Heart right ventricle (tissue), 16 donors: ENCODE results near the gene SLC38A11. TPM values are rescaled to one million over a fixed set of nuclear protein-coding genes. Genes with fewer than 3 reads are reported as not detected.

Experiments used
- ATAC-seq, 8 donors: fragments of 200-7000 bp; cut with Tn5 transposase; one replicate each; pipeline ENCODE4 v1.9.1; 2020; ENCODE audit warnings: mild to moderate bottlenecking in 8 of 8, moderate library complexity in 8 of 8, moderate number of reproducible peaks in 1 of 8
- DNase-seq, 2 donors: peaks; one replicate each; pipeline ENCODE4 v3.0.0-alpha.2; 2020
- H3K27ac ChIP-seq, 10 donors: fragments of 200-600 bp; sonication (generic) in 2 of 10; one replicate each; pipeline versions ENCODE4 v1.5.0 to v1.8.0; 2020 to 2022; ENCODE audit warnings: mild to moderate bottlenecking in 3 of 10
- H3K27me3 ChIP-seq, 7 donors: fragments of 200-600 bp; one replicate each; pipeline ENCODE4 v1.8.0; 2021 to 2022; ENCODE audit warnings: mild to moderate bottlenecking in 2 of 7
- H3K36me3 ChIP-seq, 9 donors: fragments of 200-600 bp; sonication (generic) in 1 of 9; one replicate each; pipeline versions ENCODE4 v1.5.0 to v1.8.0; 2020 to 2022; ENCODE audit warnings: mild to moderate bottlenecking in 2 of 9
- H3K4me1 ChIP-seq, 9 donors: fragments of 200-600 bp; sonication (generic) in 1 of 9; one replicate each; pipeline versions ENCODE4 v1.5.0 to v1.8.0; 2020 to 2022; ENCODE audit warnings: mild to moderate bottlenecking in 4 of 9
- H3K4me3 ChIP-seq, 10 donors: fragments of 200-600 bp; sonication (generic) in 2 of 10; one replicate each; pipeline versions ENCODE4 v1.5.0 to v1.8.0; 2020 to 2022; ENCODE audit warnings: mild to moderate bottlenecking in 7 of 10, moderate library complexity in 2 of 10
- H3K9me3 ChIP-seq, 11 donors: fragments of 200-600 bp in 10 of 11; sonication (generic) in 2 of 11; one replicate each; pipeline versions ENCODE4 v1.5.0 to v1.8.0; 2013 to 2022; ENCODE audit warnings: mild to moderate bottlenecking in 2 of 11, control low read depth in 1 of 11, moderate library complexity in 1 of 11
- CTCF ChIP-seq, 9 donors: fragments of 200-600 bp; sonication (generic) in 2 of 9; IDR thresholded peaks; one replicate each; pipeline versions ENCODE4 v1.5.0 to v1.8.0; 2021 to 2022; ENCODE audit warnings: antibody characterized with exemption in 9 of 9, mild to moderate bottlenecking in 5 of 9, moderate library complexity in 1 of 9
- WGBS, 2 donors: extraction: QIAGEN DNeasy Blood & Tissue Kit; methylation state at CpG; one replicate each; pipeline ENCODE4 v1.1.7; 2013; ENCODE audit warnings: inconsistent platforms in 1 of 2; 5-methylcytosine and 5-hydroxymethylcytosine counted together
- intact Hi-C, 10 donors: fragments of 100-400 bp; cut with DNase I; formaldehyde crosslinking; loops; one replicate each; pipeline versions ENCODE4 v1.11.1 to v1.14.2; 2022
- polyA plus RNA-seq, 2 donors: library from polyadenylated mRNA; stranded (reverse); fragments of 200-250 nt; gene quantifications; one replicate each; pipeline ENCODE4 v1.2.3, GENCODE V29; 2013
- total RNA-seq, 10 donors: library from RNA; stranded (reverse); fragmentation: NEBNext Ultra II Directional in 3 of 10; extraction: Animal tissue kit (Norgen Biotek cat#: 25700) in 3 of 10; gene quantifications; one replicate each; pipeline versions ENCODE4 v1.2.1 to v1.2.4, GENCODE V29; 2021 to 2023
- donor health status: Arrhythmogenic right ventricular cardiomyopathy.
- donor health status: ischemic (EF 13 %, LVEDD 7.1; RV severe dilation, severe dysfunction).
- donor health status: healthy with polysubstance abuse.
- donor health status: DM: no; HTN: yes; CAD: no.
- donor health status: DM: no; HTN: no; CAD: no.
- donor health status: ischemic (EF 25% LVEDD 6.9; RV normal size, moderate dysfunction).
- donor health status: ischemic (EF 25% LVEDD 5.7; RV mildly dilated, moderate dysfunction).
- donor health status: healthy.
- donor health status: DM: yes; HTN: yes; CAD: no.
- donor health status: Ischemic cardiomyopathy.
- donor health status: ischemic (EF 35%, LVEDD 5.7; RV mildly dilated, moderate dysfunction).
- donor health status: nonischemic (EF 11% LVEDD 7.7; RV severe dilation, severe dysfunction).
- donor health status: DM: yes; HTN: yes; CAD: no.
- donor health status: PGD.
- donor health status: ischemic (EF 29% LVEDD 5.4; RV normal size, mild dysfunction).
- donor health status: nonischemic (EF 23%, LVEDD 6.1; RV moderate dilation, normal function).

The SLC38A11 gene
- total and polyA plus RNA-seq, 12 donors = 0.11 to 3.0 (median 0.45) TPM; not detected in 1

GRCh38 chr2:164847291-164847690 is 108.0 kb downstream of the SLC38A11 start:
- Histone ChIP-seq H3K27ac (no peak overlapping the region), H3K9me3 (no peaks in the 10 kb centered on the region), H3K4me1 (peaks cover 0 to 11% (median 2%) of the 10 kb centered on the region in 9 donors), H3K27me3 (peaks cover 0 to 6% (median 0%) of the 10 kb centered on the region in 7 donors), H3K4me3 (no peak overlapping the region), H3K36me3 (no peaks in the 10 kb centered on the region)
- no peak for ATAC-seq
- intact Hi-C loops = loop anchor here in 3 of 10 donors (5.0 to 10.0 kb wide), 2 partner anchors 68 to 70 kb away; no protein-coding TSS in a partner anchor
- 90 to 91% methylated on average over 4 of the region's 4 CpGs for WGBS, 2 donors
- no peak for TF ChIP-seq CTCF (IDR thresholded peaks at IDR 0.05)
- DNase-seq = no peak

- Histone ChIP-seq H3K4me1 (peaks cover 0 to 14% (median 5%) of the 10 kb centered on the region in 9 donors), H3K27ac (no peak overlapping the region), H3K4me3 (no peak overlapping the region), H3K9me3 (no peaks in the 10 kb centered on the region), H3K36me3 (no peaks in the 10 kb centered on the region), H3K27me3 (peaks cover 0 to 13% (median 0%) of the 10 kb centered on the region in 7 donors)
- 77 to 98% methylated on average over 2 of the region's 2 CpGs for WGBS, 2 donors
- ATAC-seq = no peak
- intact Hi-C loops = loop anchor here in 3 of 10 donors (5.0 to 10.0 kb wide), 2 partner anchors 69 to 71 kb away; no protein-coding TSS in a partner anchor
- no peak for TF ChIP-seq CTCF (IDR thresholded peaks at IDR 0.05)
- no peak for DNase-seq
These were observed 109.0 kb downstream of the SLC38A11 start for GRCh38 chr2:164846276-164846675.

Other genes starting within 250 kb of the SLC38A11 start
- 10 to 100 TPM; 12.1 to 20.5 (median 15.1) TPM for gene COBLL1, start 113.7 kb downstream of the SLC38A11 start, total RNA-seq
- 1 to 10 TPM; 5.0 to 6.0 TPM for gene COBLL1, start 113.7 kb downstream of the SLC38A11 start, polyA plus RNA-seq
- gene SCN3A, start 248.5 kb upstream of the SLC38A11 start, total RNA-seq = 1 to 10 TPM in 3 of 10 donors, under 1 TPM in 7; 0.53 to 2.6 (median 0.82) TPM
- 1 to 10 TPM in 1 of 2 donors, under 1 TPM in 1; 0.35 to 2.5 TPM for gene SCN3A, start 248.5 kb upstream of the SLC38A11 start, polyA plus RNA-seq